ENCODE measurements around the gene LRFN2.

LRFN2 gene

DNA sequence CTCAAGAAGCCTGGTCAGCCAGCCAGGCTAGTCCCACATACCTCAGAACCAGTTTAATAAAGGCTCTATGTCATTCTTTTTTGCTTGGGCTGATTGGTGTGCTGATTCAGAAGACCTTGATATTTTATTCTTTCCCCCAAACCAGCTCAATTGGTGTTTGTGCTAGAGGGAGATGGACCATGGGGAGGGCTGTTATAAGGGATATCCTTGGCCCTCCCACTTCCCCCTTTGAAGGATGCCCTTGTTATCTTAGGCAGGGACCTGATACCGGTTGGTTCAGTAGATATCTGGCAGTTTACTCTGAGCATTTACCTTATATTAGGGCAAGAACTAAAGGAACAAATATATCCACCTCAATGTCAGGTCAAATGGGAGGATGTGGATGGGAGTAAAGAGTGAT is 207.4 kb downstream of the LRFN2 start:
- in situ Hi-C loops (cut with MboI; ENCODE audit: low sequenced_read_pairs, unreplicated experiment) = no loop called here
- TF ChIP-seq, protein P1, sequence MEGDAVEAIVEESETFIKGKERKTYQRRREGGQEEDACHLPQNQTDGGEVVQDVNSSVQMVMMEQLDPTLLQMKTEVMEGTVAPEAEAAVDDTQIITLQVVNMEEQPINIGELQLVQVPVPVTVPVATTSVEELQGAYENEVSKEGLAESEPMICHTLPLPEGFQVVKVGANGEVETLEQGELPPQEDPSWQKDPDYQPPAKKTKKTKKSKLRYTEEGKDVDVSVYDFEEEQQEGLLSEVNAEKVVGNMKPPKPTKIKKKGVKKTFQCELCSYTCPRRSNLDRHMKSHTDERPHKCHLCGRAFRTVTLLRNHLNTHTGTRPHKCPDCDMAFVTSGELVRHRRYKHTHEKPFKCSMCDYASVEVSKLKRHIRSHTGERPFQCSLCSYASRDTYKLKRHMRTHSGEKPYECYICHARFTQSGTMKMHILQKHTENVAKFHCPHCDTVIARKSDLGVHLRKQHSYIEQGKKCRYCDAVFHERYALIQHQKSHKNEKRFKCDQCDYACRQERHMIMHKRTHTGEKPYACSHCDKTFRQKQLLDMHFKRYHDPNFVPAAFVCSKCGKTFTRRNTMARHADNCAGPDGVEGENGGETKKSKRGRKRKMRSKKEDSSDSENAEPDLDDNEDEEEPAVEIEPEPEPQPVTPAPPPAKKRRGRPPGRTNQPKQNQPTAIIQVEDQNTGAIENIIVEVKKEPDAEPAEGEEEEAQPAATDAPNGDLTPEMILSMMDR (IDR thresholded peaks at IDR 0.05; ENCODE audit: borderline replicate concordance, control extremely low read depth, extremely low read depth, insufficient read depth, missing control alignments) = no peak

DNA sequence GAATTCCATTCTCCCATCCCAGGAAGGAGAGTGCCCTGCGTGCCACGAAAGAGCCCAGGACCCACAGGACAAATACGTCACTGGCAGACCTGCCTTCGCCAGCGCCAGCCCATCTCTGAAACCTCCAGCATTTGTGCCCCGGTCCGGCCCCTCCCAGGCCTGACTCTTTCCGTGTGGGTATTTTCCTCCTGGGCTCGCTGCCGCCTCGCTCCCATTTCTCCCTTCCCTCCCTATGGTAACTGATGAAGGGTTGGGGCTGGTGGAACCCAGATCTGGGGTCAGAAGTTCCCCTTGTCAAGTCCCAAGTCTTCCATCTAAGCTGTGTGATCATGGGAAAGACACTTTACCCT is 208.5 kb downstream of the LRFN2 start:
- no peak for DNase-seq (ENCODE audit: low spot score)
- TF ChIP-seq, protein P1 (IDR thresholded peaks at IDR 0.05; ENCODE audit: borderline replicate concordance, control extremely low read depth, extremely low read depth, insufficient read depth, missing control alignments) = no peak
- in situ Hi-C loops (cut with MboI; ENCODE audit: low sequenced_read_pairs, unreplicated experiment) = no loop called here

More for the DNA sequence above, 207.4 kb downstream of the LRFN2 start:
- DNase-seq (ENCODE audit: low spot score) = no peak

DNA sequence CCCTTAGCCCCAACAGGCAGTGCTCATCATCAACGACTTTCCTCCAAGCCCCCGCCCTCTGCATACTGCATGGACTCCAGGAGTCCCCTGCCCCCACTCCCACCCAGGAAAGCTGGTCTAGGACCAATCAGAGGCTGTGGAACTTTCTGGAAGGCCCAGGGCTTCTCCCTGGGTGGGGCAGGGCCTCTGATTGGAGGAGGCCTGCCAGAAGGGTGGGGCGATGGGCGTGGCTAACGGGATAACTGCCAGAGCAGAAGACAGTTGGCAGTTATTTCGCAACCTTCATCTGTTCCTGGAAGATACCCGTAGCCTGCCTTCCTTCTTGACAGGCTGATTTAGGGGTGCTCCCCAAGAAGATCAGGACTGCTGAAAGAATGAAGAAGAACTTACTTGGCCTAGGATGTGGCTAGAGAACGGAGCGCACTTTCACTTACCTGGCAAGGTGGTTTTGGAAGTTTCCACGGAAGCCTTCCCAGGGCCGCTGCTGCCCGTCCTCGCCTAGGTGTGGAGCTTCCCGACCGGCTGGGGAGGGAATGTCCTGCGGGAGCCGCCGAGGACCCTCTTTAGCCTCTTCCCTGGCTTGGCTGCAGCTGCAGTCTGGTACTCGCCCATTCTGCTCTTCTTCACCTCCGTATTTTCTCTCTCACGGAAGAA is 209.0 kb downstream of the LRFN2 start:
- TF ChIP-seq, protein P1 (IDR thresholded peaks at IDR 0.05; ENCODE audit: borderline replicate concordance, control extremely low read depth, extremely low read depth, insufficient read depth, missing control alignments) = no peak
- no peak for DNase-seq (ENCODE audit: low spot score)
- in situ Hi-C loops (cut with MboI; ENCODE audit: low sequenced_read_pairs, unreplicated experiment) = no loop called here

DNA sequence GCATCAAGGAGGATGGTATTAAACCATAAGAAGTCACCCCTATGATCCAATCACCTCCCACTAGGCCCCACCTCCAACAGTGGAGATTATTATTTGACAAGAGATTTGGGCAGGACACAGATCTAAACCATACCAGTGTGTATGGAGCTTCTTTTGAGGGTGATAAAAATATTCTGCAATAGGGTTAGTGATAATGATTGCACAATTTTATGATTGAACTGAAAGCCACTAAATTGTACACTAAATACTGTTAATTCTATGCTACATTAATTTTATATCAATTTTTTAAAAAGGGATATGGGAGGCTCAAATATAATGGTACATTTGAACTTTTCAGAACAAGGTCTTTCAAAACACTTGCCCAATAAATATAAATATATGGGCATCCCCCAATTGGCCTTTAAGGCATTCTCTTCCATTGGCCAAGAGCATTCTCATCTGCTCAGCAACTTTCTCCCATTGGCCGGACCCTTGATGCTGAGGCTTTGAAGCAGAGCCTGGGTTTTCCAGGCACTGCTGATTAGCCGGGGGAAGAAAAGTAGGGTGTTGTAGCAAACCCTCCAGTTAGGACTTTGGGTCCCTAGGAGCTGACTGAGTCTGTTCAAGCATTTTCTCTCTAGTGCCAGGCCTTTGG is 209.9 kb downstream of the LRFN2 start:
- in situ Hi-C loops (cut with MboI; ENCODE audit: low sequenced_read_pairs, unreplicated experiment) = no loop called here
- no peak for DNase-seq (ENCODE audit: low spot score)
- TF ChIP-seq, protein P1 (IDR thresholded peaks at IDR 0.05; ENCODE audit: borderline replicate concordance, control extremely low read depth, extremely low read depth, insufficient read depth, missing control alignments) = no peak

DNA sequence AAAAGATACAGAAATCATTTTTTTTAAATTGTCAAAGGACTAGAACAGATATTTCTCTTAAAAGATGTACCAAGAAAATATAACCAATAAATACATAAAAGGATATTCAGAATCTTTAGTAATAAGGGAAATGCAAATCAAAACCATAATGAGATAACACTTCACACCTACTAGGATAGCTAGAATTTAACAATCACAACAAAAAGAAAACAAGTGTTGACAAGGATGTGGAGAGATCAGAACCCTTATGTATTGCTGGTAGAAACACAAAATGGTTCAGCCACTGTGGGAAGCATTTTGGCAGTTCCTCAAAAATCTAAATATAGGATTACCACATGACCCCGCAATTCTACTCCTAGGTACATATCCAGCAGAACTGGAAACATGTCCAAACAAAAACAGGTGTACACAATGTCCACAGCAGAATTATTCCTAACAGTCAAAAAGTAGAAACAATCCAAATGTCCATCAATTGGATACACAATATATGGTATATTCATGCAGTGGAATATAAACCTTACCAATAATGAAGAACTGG is 211.0 kb downstream of the LRFN2 start:
- in situ Hi-C loops (cut with MboI; ENCODE audit: low sequenced_read_pairs, unreplicated experiment) = no loop called here
- TF ChIP-seq, protein P1 (IDR thresholded peaks at IDR 0.05; ENCODE audit: borderline replicate concordance, control extremely low read depth, extremely low read depth, insufficient read depth, missing control alignments) = no peak
- DNase-seq (ENCODE audit: low spot score) = no peak

DNA sequence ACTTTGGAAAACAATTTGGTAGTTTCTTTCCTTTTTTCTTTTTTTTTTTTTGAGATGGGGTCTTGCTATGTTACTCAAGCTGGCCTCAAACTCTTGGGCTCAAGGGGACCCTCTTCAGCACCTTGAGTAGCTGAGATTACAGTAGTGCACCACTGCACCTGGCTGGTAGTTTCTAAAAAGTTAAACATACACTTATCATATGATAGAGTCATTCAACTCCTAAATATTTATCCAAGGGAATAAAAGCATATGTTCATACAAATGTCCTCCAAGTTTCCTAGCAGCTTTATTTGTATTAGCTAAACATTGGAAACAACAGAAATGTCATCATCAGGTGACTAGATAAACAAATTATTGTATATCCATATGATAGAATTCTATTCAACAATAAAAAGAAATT is 213.9 kb downstream of the LRFN2 start:
- in situ Hi-C loops (cut with MboI; ENCODE audit: low sequenced_read_pairs, unreplicated experiment) = no loop called here
- no peak for DNase-seq (ENCODE audit: low spot score)
- TF ChIP-seq, protein P1 (IDR thresholded peaks at IDR 0.05; ENCODE audit: borderline replicate concordance, control extremely low read depth, extremely low read depth, insufficient read depth, missing control alignments) = no peak
